GM21825 (cell line): ENCODE results near the gene ARHGAP42.
A peak's percentile ranks its signal among the peaks of the same experiment; 100 is the strongest.

Experiments used
- ATAC-seq: cut with Tn5 transposase; IDR thresholded peaks from one replicate; pipeline ENCODE4 v1.9.1; 2021; ENCODE audit warnings: mild to moderate bottlenecking, moderate library complexity; ENCODE audit not compliant: unreplicated experiment

Gene ARHGAP42

GRCh38 chr11:100942016-100942415, 254.9 kb downstream of the ARHGAP42 start:
- no peak for ATAC-seq

- ATAC-seq, result no peak
Measured at GRCh38 chr11:100948936-100949335, 261.8 kb downstream of the ARHGAP42 start.

- no peak for ATAC-seq
Measured at GRCh38 chr11:100949443-100949842, 262.4 kb downstream of the ARHGAP42 start.

- ATAC-seq, result no peak
Measured at GRCh38 chr11:100955318-100955717, 268.2 kb downstream of the ARHGAP42 start.

- no peak for ATAC-seq
Measured at GRCh38 chr11:100956351-100956750, 269.3 kb downstream of the ARHGAP42 start.

- no peak for ATAC-seq
Measured at GRCh38 chr11:100957499-100957898, 270.4 kb downstream of the ARHGAP42 start.

- ATAC-seq, result no peak
Measured at GRCh38 chr11:100961633-100962032, 274.5 kb downstream of the ARHGAP42 start.

GRCh38 chr11:100963375-100963774, 276.3 kb downstream of the ARHGAP42 start:
- no peak for ATAC-seq

GRCh38 chr11:100964435-100964834, 277.3 kb downstream of the ARHGAP42 start:
- no peak for ATAC-seq

- ATAC-seq, result no peak
Measured at GRCh38 chr11:100965346-100965745, 278.3 kb downstream of the ARHGAP42 start.

- ATAC-seq, result no peak
Measured at GRCh38 chr11:100966366-100966765, 279.3 kb downstream of the ARHGAP42 start.

GRCh38 chr11:100969008-100969407, 281.9 kb downstream of the ARHGAP42 start:
- no peak for ATAC-seq

GRCh38 chr11:100970283-100971164, 283.4 kb downstream of the ARHGAP42 start:
- no peak for ATAC-seq

GRCh38 chr11:100972046-100972445, 285.0 kb downstream of the ARHGAP42 start:
- no peak for ATAC-seq

- ATAC-seq, result no peak
Measured at GRCh38 chr11:100978442-100978841, 291.4 kb downstream of the ARHGAP42 start.

GRCh38 chr11:100978939-100979338, 291.9 kb downstream of the ARHGAP42 start:
- no peak for ATAC-seq

- ATAC-seq, result no peak
Measured at GRCh38 chr11:100980156-100980555, 293.1 kb downstream of the ARHGAP42 start.

GRCh38 chr11:100981196-100981824, 294.2 kb downstream of the ARHGAP42 start:
- no peak for ATAC-seq

GRCh38 chr11:100984668-100985067, 297.6 kb downstream of the ARHGAP42 start:
- ATAC-seq, result peak; percentile 59

- no peak for ATAC-seq
Measured at GRCh38 chr11:100990931-100991330, 303.8 kb downstream of the ARHGAP42 start.

GRCh38 chr11:100991541-100991940, 304.5 kb downstream of the ARHGAP42 start:
- ATAC-seq, result no peak

GRCh38 chr11:100994966-100995365, 307.9 kb downstream of the ARHGAP42 start:
- ATAC-seq, result no peak
